Ramos (cell line): ENCODE data around the gene ELP4.

ENCODE experiments used
- in situ Hi-C: fragments of 300-500 bp; cut with MboI; formaldehyde crosslinking; loops from one replicate; pipeline ENCODE4 v1.14.3; 2022; ENCODE audit warnings: low sequenced_read_pairs; ENCODE audit not compliant: unreplicated experiment

The ELP4 gene

GRCh38 chr11:31818874-31819331 is 309.3 kb downstream of the ELP4 start:
- in situ Hi-C loops: no loop called here

GRCh38 chr11:31819621-31820437 is 310.3 kb downstream of the ELP4 start:
- in situ Hi-C loops: no loop called here

GRCh38 chr11:31820438-31820818 is 310.9 kb downstream of the ELP4 start:
- in situ Hi-C loops: no loop called here

GRCh38 chr11:31821235-31821764 is 311.7 kb downstream of the ELP4 start:
- in situ Hi-C loops: no loop called here

GRCh38 chr11:31821766-31822165 is 312.2 kb downstream of the ELP4 start:
- in situ Hi-C loops: no loop called here

GRCh38 chr11:31822175-31822926 is 312.8 kb downstream of the ELP4 start:
- in situ Hi-C loops: no loop called here

- in situ Hi-C loops: no loop called here
Observed at GRCh38 chr11:31822927-31823643, 313.5 kb downstream of the ELP4 start.

- in situ Hi-C loops: no loop called here
Observed at GRCh38 chr11:31823644-31824331, 314.2 kb downstream of the ELP4 start.

- in situ Hi-C loops: no loop called here
Observed at GRCh38 chr11:31824332-31824878, 314.8 kb downstream of the ELP4 start.

GRCh38 chr11:31824879-31825837 is 315.6 kb downstream of the ELP4 start:
- in situ Hi-C loops: no loop called here

GRCh38 chr11:31825838-31826484 is 316.4 kb downstream of the ELP4 start:
- in situ Hi-C loops: no loop called here

GRCh38 chr11:31826536-31827438 is 317.2 kb downstream of the ELP4 start:
- in situ Hi-C loops: no loop called here

GRCh38 chr11:31827455-31828206 is 318.1 kb downstream of the ELP4 start:
- in situ Hi-C loops: no loop called here

GRCh38 chr11:31828217-31828616 is 318.6 kb downstream of the ELP4 start:
- in situ Hi-C loops: no loop called here

- in situ Hi-C loops: no loop called here
Observed at GRCh38 chr11:31830406-31830805, 320.8 kb downstream of the ELP4 start.

- in situ Hi-C loops: no loop called here
Observed at GRCh38 chr11:31834237-31834636, 324.7 kb downstream of the ELP4 start.
